GM03348 (cell line): ENCODE results near the gene STK32B.

Experiments used
- DNase-seq: peaks from one replicate; pipeline ENCODE4 v3.0.0; 2012; ENCODE audit warnings: low spot score

STK32B gene

GRCh38 chr4:5446595-5447226 is 395.4 kb downstream of the STK32B start:
- DNase-seq = no peak

DNA sequence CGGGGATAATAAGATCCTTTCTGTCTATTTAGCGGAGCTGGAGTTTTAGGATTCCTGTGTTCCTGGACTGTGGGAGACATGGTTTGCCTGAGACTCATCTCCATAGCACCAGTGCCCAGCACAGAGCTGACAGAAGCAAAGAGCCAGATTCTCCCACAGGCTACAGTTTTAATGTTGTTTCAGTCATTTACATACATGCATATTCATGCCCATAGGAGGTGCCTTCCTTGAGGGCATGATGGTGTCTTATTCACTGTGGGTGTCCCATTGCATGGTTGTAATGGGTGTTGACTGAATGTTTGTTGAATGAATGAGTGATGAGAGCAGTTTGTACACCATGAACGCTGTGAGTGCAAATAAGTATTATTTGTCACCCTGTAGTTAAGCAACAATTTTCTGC is 396.5 kb downstream of the STK32B start:
- no peak for DNase-seq

DNA sequence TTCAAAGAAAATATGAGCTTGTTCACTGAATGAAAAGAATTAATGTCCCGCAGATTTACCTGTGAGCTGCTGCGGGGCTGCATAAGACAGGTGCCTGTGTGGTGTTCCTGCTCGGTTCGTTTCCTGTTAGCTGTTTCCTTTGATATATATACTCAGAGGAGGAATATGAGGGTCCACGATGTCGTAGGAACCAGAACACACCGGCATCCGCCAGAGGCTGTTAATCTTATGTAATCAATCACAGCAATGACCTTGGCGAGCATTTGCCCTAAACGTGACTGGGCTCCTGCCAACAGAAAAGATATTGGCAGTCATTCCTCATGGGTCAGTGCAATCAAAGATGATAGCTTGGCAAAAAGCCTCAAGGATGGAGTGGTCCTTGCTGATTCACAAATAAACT is 396.9 kb downstream of the STK32B start:
- DNase-seq = no peak

- no peak for DNase-seq
Measured at GRCh38 chr4:5451243-5451642, 400.0 kb downstream of the STK32B start.

- DNase-seq = no peak
Measured at GRCh38 chr4:5452156-5452555, 400.9 kb downstream of the STK32B start.

DNA sequence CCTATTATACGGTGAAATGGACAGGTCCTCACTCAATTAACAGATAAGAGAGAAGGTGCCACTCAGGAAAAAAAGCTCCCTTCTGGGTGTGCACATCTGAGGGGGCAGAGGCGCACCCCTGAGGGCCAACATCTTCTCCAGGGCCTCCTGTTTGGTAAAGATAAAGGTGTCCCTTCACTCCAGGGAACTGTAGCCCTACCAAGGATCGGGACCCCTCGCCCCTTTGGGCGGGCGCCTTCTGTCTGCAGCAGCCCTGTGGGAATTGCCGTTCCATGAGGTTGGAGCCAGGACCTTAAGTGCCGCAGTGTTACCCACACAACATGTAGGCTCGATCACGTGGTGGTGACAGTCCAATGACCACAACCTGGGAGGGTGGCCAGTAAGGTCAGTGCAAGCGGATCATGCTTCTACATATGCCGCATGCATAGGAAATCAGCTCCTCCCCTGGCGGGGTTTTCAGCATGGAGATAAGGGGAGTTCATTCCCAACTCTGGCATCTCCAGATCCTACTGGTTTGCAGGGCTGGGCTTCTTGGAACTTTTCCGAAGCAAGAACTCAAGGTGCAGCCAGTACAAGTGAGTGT is 403.8 kb downstream of the STK32B start:
- no peak for DNase-seq

- no peak for DNase-seq
Measured at GRCh38 chr4:5456296-5456845, 405.1 kb downstream of the STK32B start.

GRCh38 chr4:5458676-5459075 is 407.4 kb downstream of the STK32B start:
- DNase-seq = no peak

DNA sequence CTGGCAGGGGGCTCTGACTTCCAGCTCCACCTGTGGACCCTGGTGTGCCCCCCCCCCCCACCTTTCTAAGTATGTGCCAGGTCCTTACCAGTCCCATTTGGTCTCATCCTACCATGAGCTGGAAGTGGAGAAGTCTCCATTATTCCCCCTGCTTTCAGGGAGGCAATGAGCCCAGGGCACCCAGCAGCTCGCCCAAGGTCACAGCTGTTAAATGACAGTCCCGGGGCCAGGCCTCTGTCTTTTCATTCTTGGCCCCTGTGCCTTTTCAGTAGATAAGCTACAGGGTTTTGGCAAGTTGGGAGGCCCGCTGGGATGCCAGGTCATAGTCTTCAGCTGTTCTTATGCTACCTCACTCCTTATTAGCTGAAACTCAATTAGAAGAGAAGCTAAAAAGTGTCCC is 408.0 kb downstream of the STK32B start:
- DNase-seq = no peak

DNA sequence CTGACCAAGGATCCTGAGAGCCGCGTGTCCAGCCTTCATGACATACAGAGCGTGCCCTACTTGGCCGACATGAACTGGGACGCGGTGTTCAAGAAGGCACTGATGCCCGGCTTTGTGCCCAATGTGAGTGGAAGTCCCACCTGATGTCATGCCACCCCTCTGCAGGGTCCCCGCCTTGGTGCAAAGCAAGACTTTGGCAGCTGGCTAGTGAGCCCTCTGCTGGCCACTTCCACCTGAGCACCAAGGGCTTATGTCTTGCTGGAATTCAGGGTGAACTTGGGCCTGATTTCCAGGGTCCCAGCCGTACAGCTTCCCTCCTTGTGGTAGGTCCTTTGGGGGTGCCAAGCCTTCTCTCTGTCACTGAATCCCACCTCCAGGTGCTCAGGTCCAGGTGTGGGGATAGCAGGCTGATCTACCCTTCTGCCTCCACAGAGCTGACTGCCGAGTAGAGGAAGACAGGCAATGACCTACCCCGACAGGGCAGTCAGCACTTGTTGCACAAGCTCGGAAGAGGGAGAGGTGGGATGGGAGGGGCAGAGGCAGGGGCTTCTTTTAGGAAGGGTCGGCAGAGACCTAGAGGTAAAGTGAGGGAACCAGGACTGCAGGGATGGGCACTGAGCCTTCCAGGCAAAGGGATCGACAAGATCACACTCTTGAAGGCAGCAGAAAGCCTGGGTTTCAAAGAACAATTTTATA is 409.0 kb downstream of the STK32B start:
- peak; percentile 73 for DNase-seq

DNA sequence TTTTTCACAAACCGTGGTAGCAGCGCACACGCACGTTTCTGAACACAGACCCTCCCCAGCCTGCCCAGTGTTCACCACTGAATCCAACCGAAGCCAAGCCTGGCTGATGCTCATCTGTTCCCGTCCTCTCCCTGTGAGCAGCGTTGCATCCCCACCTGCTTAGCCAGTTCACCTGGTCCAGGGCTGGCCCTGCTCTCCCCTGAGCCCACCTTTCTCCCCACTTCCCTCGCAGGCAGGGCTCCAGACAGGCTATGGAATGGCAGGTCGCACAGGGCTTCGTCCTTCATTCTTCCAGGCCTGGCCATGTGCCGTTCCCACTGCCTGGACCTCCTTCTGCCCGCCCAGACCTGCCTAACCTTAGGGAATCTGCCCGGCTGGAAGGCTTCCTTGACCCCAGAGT is 410.2 kb downstream of the STK32B start:
- no peak for DNase-seq

- DNase-seq = no peak
Measured at GRCh38 chr4:5462254-5462835, 411.1 kb downstream of the STK32B start.

DNA sequence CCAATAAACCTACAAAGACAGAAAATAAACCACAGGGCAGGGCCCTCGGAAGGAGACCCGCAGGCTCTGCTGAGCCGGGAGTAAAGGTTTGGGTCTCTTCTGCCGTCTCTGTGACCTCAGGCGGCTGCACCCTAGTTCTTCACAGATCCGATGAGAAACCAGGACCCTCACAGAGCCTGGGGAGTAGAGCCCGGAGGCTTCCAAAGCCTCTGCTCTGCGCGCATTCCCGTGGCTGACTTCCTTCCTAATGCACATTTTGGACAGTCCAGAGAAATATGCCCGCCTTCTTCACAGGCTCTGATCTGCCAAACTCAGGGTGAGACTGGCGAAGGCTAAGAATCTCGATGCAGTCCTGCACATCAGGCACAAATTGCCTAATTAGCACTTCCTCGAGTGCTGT is 411.6 kb downstream of the STK32B start:
- no peak for DNase-seq

GRCh38 chr4:5463361-5463760 is 412.1 kb downstream of the STK32B start:
- DNase-seq = no peak

- DNase-seq = no peak
Measured at GRCh38 chr4:5463936-5464650, 412.8 kb downstream of the STK32B start.

- DNase-seq = no peak
Measured at GRCh38 chr4:5465529-5465928, 414.2 kb downstream of the STK32B start.

- no peak for DNase-seq
Measured at GRCh38 chr4:5465956-5466355, 414.7 kb downstream of the STK32B start.

DNA sequence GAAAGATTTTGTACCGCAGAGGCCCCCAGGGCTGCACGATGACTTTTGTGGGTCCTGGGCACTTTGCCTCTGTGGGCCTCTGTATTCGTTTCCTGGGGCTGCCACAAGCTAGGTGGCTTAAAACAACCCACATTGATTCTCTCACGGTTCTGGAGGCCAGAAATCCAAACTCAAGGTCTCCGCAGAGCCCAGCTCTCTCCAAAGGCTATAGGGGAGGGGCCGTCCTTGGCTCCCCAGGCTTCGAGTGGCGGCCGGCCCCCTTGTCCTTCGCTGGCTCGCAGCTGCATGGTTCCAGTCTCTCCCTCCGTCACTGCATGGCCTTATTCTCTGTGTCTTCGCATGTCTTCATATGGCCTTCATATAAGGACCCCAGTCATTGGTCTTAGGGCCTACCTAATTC is 415.8 kb downstream of the STK32B start:
- no peak for DNase-seq

GRCh38 chr4:5469151-5469775 is 418.0 kb downstream of the STK32B start:
- no peak for DNase-seq

- no peak for DNase-seq
Measured at GRCh38 chr4:5469861-5470260, 418.6 kb downstream of the STK32B start.

DNA sequence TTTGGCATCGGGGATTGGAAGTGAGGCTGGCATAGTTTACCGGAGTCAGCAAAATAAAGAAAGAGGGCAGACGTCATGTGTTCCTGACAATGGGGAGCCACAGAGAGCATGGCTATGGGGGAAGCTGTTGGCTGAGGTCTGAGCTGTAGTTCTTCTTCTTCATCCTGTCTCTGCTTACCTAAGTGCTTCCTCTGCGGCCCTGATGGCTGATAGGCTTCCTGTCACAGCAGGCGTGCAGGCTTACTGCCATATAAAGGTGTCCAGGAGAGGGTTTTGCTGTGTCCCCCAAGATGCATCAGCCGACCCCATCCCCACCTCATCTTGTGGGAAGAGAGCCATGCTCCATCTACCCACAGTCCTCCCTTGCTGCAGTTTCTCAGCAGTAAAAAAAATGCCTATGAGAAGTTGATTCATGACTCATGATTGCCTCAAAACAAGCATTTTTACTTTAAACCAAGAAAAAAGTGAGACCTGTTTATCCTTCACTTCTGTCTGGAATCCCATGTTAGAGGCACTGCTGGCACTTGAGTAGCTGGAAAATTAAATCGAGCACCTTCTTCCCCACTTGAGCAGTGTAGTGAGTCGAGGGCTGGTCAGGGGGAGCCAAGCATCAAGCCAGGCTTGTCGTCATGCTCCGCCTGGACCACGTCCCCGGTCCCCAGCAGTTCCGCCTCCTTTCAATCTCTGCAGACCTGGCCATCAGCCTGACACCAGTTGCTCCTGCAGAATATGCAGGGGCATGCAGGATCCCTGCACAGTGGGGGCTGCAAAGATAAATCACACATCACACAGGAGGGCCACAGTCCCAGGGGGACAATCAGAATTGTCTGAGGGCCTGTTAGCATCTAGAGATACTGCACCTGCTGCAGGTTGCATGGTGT is 419.3 kb downstream of the STK32B start:
- DNase-seq = no peak
